Measurements from ENCODE around the gene C1D. TPM values are rescaled to one million over a fixed set of nuclear protein-coding genes. Genes with fewer than 3 reads are reported as not detected.

Gene C1D
- polyA plus RNA-seq = 42.1 TPM
- long read RNA-seq, donor 1, transcript C1D-204 (5 exons, 736 nt) = major isoform, 19 of 28 reads
- long read RNA-seq, donor 1, partial matches to known transcripts = 5 of 28 reads
- long read RNA-seq, donor 1, other reads (novel, unspliced or antisense) = 0 of 28 reads
- long read RNA-seq, donor 2, transcript C1D-204 (5 exons, 736 nt) = major isoform, 24 of 56 reads
- long read RNA-seq, donor 2, transcript C1D-201 (5 exons, 2,233 nt) = minor isoform, 12 of 56 reads
- long read RNA-seq, donor 2, partial matches to known transcripts = 18 of 56 reads
- long read RNA-seq, donor 2, other reads (novel, unspliced or antisense) = 0 of 56 reads
- long read RNA-seq, donor 3 = 0 reads
- long read RNA-seq, donor 4, transcript C1D-204 (5 exons, 736 nt) = major isoform, 6 of 8 reads
- long read RNA-seq, donor 4, partial matches to known transcripts = 0 of 8 reads
- long read RNA-seq, donor 4, other reads (novel, unspliced or antisense) = 0 of 8 reads
- long read RNA-seq, donor 5, transcript C1D-204 (5 exons, 736 nt) = major isoform, 14 of 23 reads
- long read RNA-seq, donor 5, transcript C1D-201 (5 exons, 2,233 nt) = minor isoform, 9 of 23 reads
- long read RNA-seq, donor 5, partial matches to known transcripts = 0 of 23 reads
- long read RNA-seq, donor 5, other reads (novel, unspliced or antisense) = 0 of 23 reads
- long read RNA-seq, donor 6, transcript C1D-204 (5 exons, 736 nt) = major isoform, 28 of 60 reads
- long read RNA-seq, donor 6, transcript C1D-201 (5 exons, 2,233 nt) = minor isoform, 14 of 60 reads
- long read RNA-seq, donor 6, partial matches to known transcripts = 17 of 60 reads
- long read RNA-seq, donor 6, other reads (novel, unspliced or antisense) = 0 of 60 reads
- long read RNA-seq, donor 7, transcript C1D-201 (5 exons, 2,233 nt) = minor isoform, 11 of 38 reads
- long read RNA-seq, donor 7, transcript C1D-204 (5 exons, 736 nt) = major isoform, 18 of 38 reads
- long read RNA-seq, donor 7, partial matches to known transcripts = 9 of 38 reads
- long read RNA-seq, donor 7, other reads (novel, unspliced or antisense) = 0 of 38 reads
- long read RNA-seq, donor 8, transcript C1D-204 (5 exons, 736 nt) = major isoform, 30 of 77 reads
- long read RNA-seq, donor 8, transcript C1D-201 (5 exons, 2,233 nt) = minor isoform, 12 of 77 reads
- long read RNA-seq, donor 8, partial matches to known transcripts = 21 of 77 reads
- long read RNA-seq, donor 8, other reads (novel, unspliced or antisense) = 13 of 77 reads
- long read RNA-seq, donor 9, transcript C1D-204 (5 exons, 736 nt) = major isoform, 35 of 65 reads
- long read RNA-seq, donor 9, transcript C1D-201 (5 exons, 2,233 nt) = minor isoform, 11 of 65 reads
- long read RNA-seq, donor 9, partial matches to known transcripts = 18 of 65 reads
- long read RNA-seq, donor 9, other reads (novel, unspliced or antisense) = 0 of 65 reads
- long read RNA-seq, donor 10, transcript C1D-201 (5 exons, 2,233 nt) = minor isoform, 10 of 72 reads
- long read RNA-seq, donor 10, transcript C1D-204 (5 exons, 736 nt) = major isoform, 44 of 72 reads
- long read RNA-seq, donor 10, partial matches to known transcripts = 15 of 72 reads
- long read RNA-seq, donor 10, other reads (novel, unspliced or antisense) = 0 of 72 reads
- long read RNA-seq, donor 11, transcript C1D-204 (5 exons, 736 nt) = major isoform, 23 of 44 reads
- long read RNA-seq, donor 11, transcript C1D-201 (5 exons, 2,233 nt) = minor isoform, 11 of 44 reads
- long read RNA-seq, donor 11, partial matches to known transcripts = 5 of 44 reads
- long read RNA-seq, donor 11, other reads (novel, unspliced or antisense) = 5 of 44 reads

GRCh38 chr2:68062680-68063387, at the start of gene C1D:
Gene C1D (minus strand): TSS chr2:68063004. CDS start chr2:68047310, 15,694 bp downstream.
- DNase-seq = peak; percentile 89 to 95
- Histone ChIP-seq H3K4me3 (ENCODE audit: low read length) (peak within 1 kb of the TSS; percentile 82), H3K27me3 (ENCODE audit: control insufficient read depth, insufficient read depth, low read length) (no peaks in the 10 kb centered on the region), H3K27ac (ENCODE audit: low read length) (peak within 1 kb of the TSS; percentile 91), H3K4me1 (ENCODE audit: control insufficient read depth, insufficient read depth, low read length) (no peaks in the 10 kb centered on the region), H3K9me3 (ENCODE audit: control insufficient read depth, low read depth, low read length) (no peaks in the 10 kb centered on the region), H3K36me3 (ENCODE audit: control insufficient read depth, insufficient read depth, low read length) (no peaks in the 10 kb centered on the region)
- 0% methylated on average over 5 of the region's 34 CpGs for WGBS (ENCODE audit: insufficient coverage, low lambda C conversion rate)

- no CpG with 5 or more reads among the region's 3 CpGs for WGBS (ENCODE audit: insufficient coverage, low lambda C conversion rate)
- H3K27ac ChIP-seq (ENCODE audit: low read length) = no peak overlapping the region
- no peaks in the 10 kb centered on the region for H3K9me3 ChIP-seq (ENCODE audit: control insufficient read depth, low read depth, low read length)
- no peak overlapping the region for H3K4me3 ChIP-seq (ENCODE audit: low read length)
- no peaks in the 10 kb centered on the region for H3K36me3 ChIP-seq (ENCODE audit: control insufficient read depth, insufficient read depth, low read length)
- DNase-seq = no peak
- H3K4me1 ChIP-seq (ENCODE audit: control insufficient read depth, insufficient read depth, low read length) = no peaks in the 10 kb centered on the region
- no peaks in the 10 kb centered on the region for H3K27me3 ChIP-seq (ENCODE audit: control insufficient read depth, insufficient read depth, low read length)
These were observed 47.3 kb upstream of the C1D start for GRCh38 chr2:68110102-68110501.

GRCh38 chr2:68108120-68108519, 45.3 kb upstream of the C1D start:
- Histone ChIP-seq H3K4me3 (ENCODE audit: low read length) (no peak overlapping the region), H3K27ac (ENCODE audit: low read length) (no peak overlapping the region)
- WGBS (ENCODE audit: insufficient coverage, low lambda C conversion rate) = no CpG with 5 or more reads among the region's 3 CpGs

GRCh38 chr2:68107475-68107874, 44.7 kb upstream of the C1D start:
- H3K4me1 ChIP-seq (ENCODE audit: control insufficient read depth, insufficient read depth, low read length) = no peaks in the 10 kb centered on the region
- no peaks in the 10 kb centered on the region for H3K27me3 ChIP-seq (ENCODE audit: control insufficient read depth, insufficient read depth, low read length)
- DNase-seq = no peak
- H3K36me3 ChIP-seq (ENCODE audit: control insufficient read depth, insufficient read depth, low read length) = no peaks in the 10 kb centered on the region
- no peak overlapping the region for H3K27ac ChIP-seq (ENCODE audit: low read length)
- no CpG with 5 or more reads among the region's 2 CpGs for WGBS (ENCODE audit: insufficient coverage, low lambda C conversion rate)
- no peaks in the 10 kb centered on the region for H3K9me3 ChIP-seq (ENCODE audit: control insufficient read depth, low read depth, low read length)
- no peak overlapping the region for H3K4me3 ChIP-seq (ENCODE audit: low read length)

More at GRCh38 chr2:68108120-68108519, 45.3 kb upstream of the C1D start:
- Histone ChIP-seq H3K27me3 (ENCODE audit: control insufficient read depth, insufficient read depth, low read length) (no peaks in the 10 kb centered on the region), H3K4me1 (ENCODE audit: control insufficient read depth, insufficient read depth, low read length) (no peaks in the 10 kb centered on the region), H3K36me3 (ENCODE audit: control insufficient read depth, insufficient read depth, low read length) (no peaks in the 10 kb centered on the region), H3K9me3 (ENCODE audit: control insufficient read depth, low read depth, low read length) (no peaks in the 10 kb centered on the region)
- no peak for DNase-seq

GRCh38 chr2:68104111-68104835, 41.5 kb upstream of the C1D start:
- Histone ChIP-seq H3K4me3 (ENCODE audit: low read length) (no peak overlapping the region), H3K27ac (ENCODE audit: low read length) (no peak overlapping the region), H3K9me3 (ENCODE audit: control insufficient read depth, low read depth, low read length) (no peaks in the 10 kb centered on the region), H3K27me3 (ENCODE audit: control insufficient read depth, insufficient read depth, low read length) (no peaks in the 10 kb centered on the region), H3K4me1 (ENCODE audit: control insufficient read depth, insufficient read depth, low read length) (no peaks in the 10 kb centered on the region), H3K36me3 (ENCODE audit: control insufficient read depth, insufficient read depth, low read length) (no peaks in the 10 kb centered on the region)
- WGBS (ENCODE audit: insufficient coverage, low lambda C conversion rate) = no CpG with 5 or more reads among the region's 4 CpGs
- DNase-seq = no peak

GRCh38 chr2:68103709-68104055, 40.9 kb upstream of the C1D start:
- Histone ChIP-seq H3K9me3 (ENCODE audit: control insufficient read depth, low read depth, low read length) (no peaks in the 10 kb centered on the region), H3K36me3 (ENCODE audit: control insufficient read depth, insufficient read depth, low read length) (no peaks in the 10 kb centered on the region), H3K27ac (ENCODE audit: low read length) (no peak overlapping the region), H3K4me3 (ENCODE audit: low read length) (no peak overlapping the region), H3K4me1 (ENCODE audit: control insufficient read depth, insufficient read depth, low read length) (no peaks in the 10 kb centered on the region), H3K27me3 (ENCODE audit: control insufficient read depth, insufficient read depth, low read length) (no peaks in the 10 kb centered on the region)
- DNase-seq = no peak

GRCh38 chr2:68103030-68103708, 40.4 kb upstream of the C1D start:
- no peak overlapping the region for H3K27ac ChIP-seq (ENCODE audit: low read length)
- H3K27me3 ChIP-seq (ENCODE audit: control insufficient read depth, insufficient read depth, low read length) = no peaks in the 10 kb centered on the region
- H3K36me3 ChIP-seq (ENCODE audit: control insufficient read depth, insufficient read depth, low read length) = no peaks in the 10 kb centered on the region
- H3K4me1 ChIP-seq (ENCODE audit: control insufficient read depth, insufficient read depth, low read length) = no peaks in the 10 kb centered on the region
- H3K4me3 ChIP-seq (ENCODE audit: low read length) = no peak overlapping the region
- no peak for DNase-seq
- no peaks in the 10 kb centered on the region for H3K9me3 ChIP-seq (ENCODE audit: control insufficient read depth, low read depth, low read length)
- WGBS (ENCODE audit: insufficient coverage, low lambda C conversion rate) = no CpG with 5 or more reads among the region's 4 CpGs

GRCh38 chr2:68100189-68100588, 37.4 kb upstream of the C1D start:
- no peak overlapping the region for H3K4me3 ChIP-seq (ENCODE audit: low read length)
- H3K27me3 ChIP-seq (ENCODE audit: control insufficient read depth, insufficient read depth, low read length) = no peaks in the 10 kb centered on the region
- H3K27ac ChIP-seq (ENCODE audit: low read length) = no peak overlapping the region
- no peaks in the 10 kb centered on the region for H3K36me3 ChIP-seq (ENCODE audit: control insufficient read depth, insufficient read depth, low read length)
- no peak for DNase-seq
- WGBS (ENCODE audit: insufficient coverage, low lambda C conversion rate) = no CpG with 5 or more reads among the region's 1 CpG
- H3K4me1 ChIP-seq (ENCODE audit: control insufficient read depth, insufficient read depth, low read length) = no peaks in the 10 kb centered on the region
- no peaks in the 10 kb centered on the region for H3K9me3 ChIP-seq (ENCODE audit: control insufficient read depth, low read depth, low read length)

Measured in large intestine (tissue), 12 donors.